ENCODE data around the gene STEAP1B.
"Not testable (repeated sequence)": the region's sequence is repeated elsewhere in the genome, so short reads cannot be mapped to it uniquely, and the experiment has no call there.

Gene STEAP1B

DNA sequence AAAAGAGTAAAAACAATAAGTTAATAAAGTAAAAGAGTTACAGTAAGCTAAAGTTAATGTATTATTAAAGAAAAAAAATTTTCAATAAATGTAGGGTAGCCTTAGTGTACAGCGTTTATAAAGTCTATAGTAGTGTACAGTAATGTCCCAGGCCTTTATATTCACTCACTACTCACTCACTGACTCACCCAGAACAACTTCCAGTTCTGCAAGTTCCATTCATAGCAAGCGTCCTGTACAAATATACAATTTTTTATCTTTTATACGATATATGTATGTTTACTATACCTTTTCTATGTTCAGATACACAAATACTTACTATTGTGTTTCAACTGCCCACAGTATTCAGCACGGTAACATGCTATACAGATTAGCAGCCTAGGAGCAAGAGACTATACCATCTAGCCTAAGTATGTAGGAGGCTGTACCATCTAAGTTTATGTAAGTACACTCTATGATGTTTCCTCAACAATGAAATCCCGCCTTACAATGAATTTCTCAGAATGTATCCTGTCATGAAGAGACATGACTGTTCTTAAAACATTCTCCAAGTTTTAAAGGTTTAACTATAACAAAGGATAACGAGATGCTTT is 3.6 kb downstream of the STEAP1B start:
- not testable (repeated sequence) for DNase-seq

DNA sequence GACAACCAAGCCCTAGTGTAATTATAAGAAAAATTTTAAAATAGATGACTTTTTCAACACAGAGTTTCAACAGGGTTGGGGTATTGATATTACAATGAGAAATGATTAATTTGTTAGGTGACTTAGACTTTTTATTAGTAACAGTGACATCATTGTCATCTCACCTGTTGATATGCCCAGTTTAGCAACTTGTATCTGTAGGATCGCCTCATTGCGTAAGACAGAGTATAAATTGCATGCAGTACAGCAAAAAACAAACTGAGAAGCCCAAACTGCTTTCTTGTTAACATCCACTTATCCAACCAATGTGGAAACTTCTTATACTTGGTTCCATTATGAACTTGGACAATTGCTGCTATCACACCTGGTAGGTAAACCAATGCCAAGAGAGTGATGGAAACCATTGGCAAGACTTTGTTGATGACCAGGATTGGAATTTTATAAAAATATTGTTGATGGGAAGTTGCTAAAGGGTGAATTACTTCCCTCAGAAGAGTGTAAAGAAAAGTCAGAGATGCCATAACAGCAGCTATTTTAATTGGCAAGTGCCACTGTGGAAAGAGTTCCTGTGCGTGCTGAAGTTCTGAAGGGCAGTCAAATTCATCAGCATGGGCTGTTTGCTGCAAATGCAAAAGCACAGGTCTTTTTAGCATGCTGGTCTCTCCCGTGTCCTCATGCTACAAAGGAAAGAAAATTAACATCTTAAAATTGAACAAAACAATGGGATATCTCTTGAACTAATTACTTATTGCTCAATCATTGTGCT is 6.6 kb downstream of the STEAP1B start:
- not testable (repeated sequence) for DNase-seq

DNA sequence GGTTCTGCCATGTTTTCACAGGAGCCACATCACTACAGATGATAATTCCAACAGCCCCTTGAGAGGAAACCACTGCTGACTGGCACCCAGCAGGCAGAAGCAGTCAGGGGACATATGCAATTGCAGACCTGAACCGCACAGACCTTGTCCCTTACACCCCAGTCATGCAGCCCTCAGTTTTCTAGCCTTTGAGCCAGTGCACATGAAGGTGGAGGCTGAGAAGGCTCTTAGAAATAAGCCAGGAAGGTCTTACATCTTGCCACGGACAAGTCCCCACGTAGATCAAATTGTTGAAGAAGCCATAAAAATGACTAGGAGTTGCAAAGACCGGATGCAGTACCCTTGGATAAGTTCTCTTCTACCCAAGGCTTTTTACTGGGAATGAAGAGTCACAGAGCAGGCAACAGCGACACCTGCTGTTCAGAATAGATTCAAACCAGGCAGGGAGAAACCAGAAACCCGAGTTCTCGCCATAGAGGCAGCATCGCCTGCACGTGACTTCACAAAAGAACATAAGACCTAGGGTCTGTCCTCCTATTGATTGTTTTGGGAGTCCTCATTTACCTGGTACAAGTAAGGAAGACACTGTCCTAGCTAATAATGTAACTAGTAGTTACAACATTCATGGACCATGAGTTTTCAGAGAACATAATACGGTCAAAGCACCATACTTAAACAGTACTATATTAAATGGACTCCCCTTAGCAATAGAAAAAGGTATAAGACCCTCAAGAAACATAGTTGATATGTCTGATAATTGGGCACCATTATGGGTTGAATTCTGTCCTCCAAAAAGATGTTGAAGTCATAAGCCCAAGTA is 11.1 kb downstream of the STEAP1B start:
- DNase-seq: peak; percentile 73

DNA sequence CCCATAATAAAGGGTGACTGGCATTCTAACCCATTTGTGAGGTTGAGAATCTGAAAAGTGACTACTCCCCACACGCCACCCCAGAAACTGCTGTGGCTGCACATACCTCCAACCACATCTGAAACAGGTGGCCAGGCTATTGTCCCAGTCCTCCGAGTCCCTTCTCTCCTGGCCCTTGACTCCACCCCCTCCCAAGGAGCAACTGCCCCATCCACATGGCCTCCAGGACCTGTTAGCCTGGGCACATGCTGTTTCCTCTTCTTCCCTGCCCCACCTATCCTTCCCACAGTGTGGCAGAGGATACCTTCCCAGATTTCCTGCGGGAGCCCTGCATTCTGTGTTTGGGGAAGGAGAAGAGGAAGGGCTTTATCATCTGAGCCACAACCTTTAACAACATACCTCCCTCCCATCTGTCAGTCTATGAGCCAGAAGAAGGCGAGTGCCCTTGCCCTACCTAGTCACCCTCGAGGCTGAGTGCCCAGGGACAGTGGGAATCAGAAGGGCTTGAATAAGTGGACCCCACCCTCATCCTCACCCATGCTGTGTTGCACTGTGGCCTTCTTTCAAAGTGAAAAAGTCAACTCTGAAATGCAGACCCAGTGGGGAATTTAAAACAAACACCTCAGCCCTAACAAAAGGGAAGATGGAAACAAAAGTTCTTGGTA is 11.9 kb downstream of the STEAP1B start:
- no peak for DNase-seq

DNA sequence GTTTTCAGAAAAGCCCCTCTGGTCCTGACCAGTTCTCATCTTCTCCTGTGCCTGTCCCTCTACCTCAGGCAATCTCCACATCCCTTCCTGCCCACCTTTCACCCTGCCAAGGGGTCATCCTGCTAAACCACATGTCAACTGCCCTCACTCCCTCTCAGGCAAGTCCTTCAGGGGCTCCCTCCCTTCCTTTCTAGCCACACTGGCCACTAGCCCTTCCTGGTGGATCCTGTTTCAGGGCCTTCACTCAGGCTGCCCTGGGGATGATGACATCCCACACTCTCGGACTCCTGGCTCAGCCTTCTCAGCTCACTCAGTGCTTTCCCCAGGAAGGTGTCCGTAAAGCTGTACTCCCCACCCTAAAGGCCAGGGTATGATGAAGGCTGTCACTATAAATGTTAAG is 13.4 kb downstream of the STEAP1B start:
- no peak for DNase-seq

DNA sequence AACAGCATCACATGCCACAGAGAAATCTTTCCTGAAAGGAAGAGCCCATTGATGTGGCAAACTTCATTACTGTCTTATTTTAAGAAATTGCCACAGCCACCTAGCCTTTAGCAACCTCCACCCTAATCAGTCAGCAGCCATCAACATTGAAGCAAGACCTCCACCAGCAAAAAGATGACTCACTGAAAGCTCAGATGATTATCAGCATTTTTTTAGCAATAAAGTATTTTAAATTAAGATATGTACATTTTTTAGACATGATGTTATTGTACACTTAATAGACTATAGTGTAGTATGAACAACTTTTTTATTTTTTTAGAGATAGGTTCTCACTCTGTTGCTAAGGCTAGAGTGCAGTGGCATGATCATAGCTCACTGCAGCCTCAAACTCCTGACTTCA is 14.8 kb downstream of the STEAP1B start:
- no peak for DNase-seq

DNA sequence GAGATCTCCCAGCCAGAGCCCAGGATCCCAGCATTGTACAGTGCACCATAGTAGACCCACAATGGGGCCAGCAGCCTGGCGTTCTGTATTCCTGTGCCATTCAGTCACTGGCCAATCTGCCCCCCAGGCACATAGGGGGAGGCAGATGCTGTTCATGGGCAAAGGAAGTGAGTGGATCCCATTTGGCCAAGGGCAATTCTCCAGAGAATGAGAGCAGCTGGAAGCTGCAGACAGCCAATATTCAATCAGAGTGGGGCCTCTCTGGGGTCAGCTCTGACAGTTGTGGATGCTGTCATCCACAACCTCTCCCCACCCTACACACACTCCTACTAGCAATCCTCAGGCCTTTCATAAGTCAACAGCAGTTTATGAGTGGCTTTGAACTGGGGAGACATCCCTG is 17.5 kb downstream of the STEAP1B start:
- DNase-seq: no peak

DNA sequence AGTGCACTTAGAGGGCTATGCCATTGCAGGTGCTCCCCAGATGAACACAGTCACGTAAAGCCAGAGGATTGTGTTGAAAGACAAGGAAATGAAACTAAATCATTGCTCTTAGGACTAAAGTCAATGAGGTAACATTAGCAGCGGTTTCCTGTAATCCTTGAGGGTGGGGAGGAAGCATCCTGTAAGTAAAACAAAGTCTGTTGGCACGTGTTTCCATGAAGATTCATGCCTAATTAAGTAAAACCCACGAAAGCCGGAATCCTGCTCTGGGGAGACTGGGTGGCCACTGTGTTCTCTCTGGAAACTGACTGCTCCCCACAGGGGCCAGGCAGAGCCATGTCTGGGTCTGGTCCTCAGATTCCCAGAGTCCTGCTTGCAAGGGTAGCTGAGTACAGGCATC is 18.3 kb downstream of the STEAP1B start:
- no peak for DNase-seq

DNA sequence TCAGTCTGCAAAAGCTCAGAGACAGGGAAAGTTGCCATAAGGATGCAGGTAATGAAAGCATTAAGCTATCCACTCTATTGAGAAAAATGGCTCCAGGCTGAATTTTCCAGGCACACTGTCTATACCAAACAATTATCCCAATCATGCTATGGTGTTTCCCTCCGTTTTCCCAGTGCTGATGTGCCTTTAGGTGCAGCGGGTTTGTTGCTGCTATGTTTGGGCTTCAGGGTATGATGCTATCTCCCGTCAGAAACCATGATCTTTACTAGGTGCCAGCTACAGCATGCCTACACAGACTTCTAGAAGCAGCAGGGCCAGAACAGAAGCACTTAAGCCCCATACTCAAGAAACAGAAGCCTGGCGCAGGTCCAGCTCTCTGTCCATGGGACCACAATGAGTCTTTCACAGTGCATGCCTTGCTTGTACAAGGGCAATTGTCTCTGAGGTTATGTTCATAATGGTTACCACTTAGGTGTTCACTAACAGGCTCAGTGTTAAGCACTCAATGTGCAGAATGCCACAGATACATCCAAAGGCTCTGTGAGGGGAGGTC is 19.4 kb downstream of the STEAP1B start:
- no peak for DNase-seq

DNA sequence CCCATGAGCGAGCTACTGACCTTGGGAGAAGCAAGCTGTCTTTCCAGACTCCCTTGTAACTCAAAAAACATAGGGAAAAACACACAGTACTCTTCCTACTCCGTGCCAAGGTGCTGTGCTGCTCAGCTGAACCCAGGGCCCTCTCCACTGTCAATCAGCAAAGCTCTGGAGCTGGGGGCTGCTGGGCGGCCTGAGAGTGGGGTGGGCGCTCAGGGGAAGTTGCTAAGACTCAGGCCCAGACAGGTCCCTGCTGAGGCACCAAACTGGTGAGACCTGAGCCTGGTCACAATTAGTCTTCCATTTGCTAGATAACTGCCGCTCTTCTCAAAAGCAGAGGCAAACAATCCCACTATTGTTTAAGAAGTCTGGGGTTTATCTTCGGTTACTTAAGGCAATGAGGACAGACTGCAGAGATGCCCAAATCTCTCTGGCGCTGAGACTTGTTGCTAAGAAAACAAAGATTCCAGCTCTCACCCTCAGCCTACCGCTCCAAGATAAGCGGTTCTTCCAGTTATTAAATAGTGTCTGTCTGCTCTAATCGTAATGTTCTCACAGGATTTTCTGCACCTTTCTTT is 22.0 kb downstream of the STEAP1B start:
- DNase-seq: no peak

DNA sequence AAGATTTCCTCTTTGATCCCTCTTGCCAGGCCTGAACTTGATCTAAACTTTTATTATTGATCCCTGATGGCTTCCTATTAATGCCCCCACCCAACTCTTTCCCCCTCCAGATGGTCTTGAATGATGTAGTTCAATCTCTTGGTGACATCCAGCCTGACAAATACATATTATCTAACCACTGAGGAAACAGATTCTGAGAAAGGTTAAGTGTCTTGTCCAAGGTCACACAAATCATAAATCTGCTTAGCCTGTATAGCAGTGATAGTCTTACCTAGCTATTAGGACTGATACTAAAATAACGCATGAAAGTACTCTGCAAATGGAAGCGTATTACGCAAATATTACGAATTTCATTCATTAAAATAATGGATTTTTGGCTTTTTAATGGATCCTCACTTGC is 22.7 kb downstream of the STEAP1B start:
- DNase-seq: no peak

DNA sequence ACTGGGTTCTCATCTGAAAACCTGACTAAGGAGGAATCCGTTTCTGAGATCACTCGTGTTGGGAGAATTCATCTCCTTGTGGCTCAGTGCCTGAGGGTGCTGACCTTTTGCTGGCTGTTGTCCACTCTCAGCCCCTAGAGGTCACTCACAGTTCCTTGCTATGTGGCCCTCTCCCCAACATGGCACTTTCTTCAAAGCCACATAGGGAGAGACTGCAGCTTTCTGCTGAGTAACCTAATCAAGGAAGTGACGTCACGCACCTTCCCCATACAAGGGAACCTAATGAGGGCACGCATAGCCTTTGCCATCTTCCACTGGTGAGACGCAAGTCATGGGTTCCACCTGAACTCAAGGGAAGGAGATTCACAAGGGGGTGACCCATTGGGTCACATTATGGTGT is 23.2 kb downstream of the STEAP1B start:
- no peak for DNase-seq

DNA sequence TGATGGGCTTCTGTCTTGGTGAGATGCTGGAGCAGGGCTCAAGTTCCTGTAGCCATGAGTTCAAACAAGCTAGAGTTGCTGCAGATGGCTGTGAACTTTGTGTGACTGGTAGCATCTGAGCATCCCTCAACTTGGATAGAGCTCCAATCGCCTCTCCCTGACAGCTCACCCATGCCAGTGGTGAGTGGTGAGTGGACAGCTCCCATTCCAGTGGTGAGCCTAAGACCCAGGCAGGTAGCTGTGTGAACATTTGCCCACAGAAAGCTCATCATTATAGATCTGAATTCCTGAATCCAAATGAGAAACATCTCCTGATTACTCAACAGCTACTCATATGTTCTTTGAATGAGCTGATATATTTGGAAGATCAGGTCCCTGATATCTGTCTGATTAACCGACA is 25.3 kb downstream of the STEAP1B start:
- DNase-seq: no peak

DNA sequence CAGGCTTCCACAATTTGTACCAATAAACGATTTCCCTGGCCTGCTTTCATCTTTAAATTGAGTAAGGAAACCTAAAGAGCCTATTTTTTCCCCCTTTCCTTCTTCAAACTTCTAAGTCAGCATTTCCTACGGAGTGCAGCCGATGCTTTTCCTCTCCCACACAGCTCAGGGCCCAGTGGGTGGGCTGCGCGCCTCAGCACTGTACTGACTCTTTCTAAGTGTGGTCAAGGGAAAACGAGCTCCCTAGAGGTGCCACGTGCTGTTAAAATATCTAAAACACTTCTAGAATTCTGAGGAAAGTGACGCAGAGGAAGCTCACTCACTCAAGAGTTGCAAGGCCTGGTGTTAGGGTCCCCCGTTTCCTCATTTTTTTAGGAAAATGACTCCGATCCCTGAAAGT is 29.0 kb downstream of the STEAP1B start:
- DNase-seq: no peak

DNA sequence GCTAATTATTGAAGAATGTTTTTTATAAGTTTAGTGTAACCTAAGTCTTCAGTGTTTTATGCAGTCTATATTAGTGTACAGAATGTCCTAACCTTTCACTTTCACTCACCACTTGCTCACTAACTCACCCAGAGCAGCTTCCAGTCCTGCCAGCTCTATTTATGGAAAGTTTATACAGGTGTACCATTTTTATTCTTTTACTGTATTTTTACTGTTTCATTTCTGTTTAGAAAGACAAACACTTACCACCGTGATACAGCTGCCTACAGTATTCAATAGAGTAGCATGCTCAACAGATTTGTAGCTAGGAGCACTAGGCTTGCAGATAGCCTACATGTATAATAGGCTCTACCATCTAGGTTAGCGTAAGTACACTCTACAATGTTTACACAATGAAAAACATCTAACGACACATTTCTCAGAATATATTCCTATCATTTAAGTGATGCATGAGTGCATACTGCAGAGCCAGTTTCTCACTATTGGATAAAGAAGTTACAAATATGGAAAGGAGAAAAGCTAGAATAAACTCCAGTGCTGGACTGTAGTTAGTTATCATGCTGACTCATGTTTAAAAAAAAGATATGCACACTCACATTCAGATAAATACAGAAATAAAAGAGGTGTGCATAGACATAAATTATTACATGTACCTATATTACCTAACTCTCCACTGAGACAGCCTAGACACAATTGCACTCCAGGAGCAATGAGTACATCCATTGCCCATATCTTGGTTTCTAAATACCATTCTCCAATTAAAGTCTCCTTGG is 30.4 kb downstream of the STEAP1B start:
- no peak for DNase-seq

DNA sequence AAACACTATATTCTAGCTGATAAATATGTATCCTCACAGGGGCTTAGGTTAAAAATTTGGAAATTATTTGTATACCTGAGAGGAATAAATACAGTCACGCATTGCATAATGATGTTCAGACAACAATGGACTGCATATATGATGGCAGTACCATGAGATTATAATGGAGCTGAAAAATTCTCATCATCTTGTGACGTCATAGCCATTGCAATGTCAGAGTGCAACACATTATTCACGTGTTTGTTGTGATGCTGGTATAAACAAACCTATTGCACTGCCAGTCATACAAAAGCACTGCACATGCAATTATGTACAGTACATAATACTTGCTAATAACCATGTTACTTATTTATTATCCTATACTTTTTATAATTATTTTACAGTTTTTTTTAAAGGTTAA is 31.4 kb downstream of the STEAP1B start:
- no peak for DNase-seq

DNA sequence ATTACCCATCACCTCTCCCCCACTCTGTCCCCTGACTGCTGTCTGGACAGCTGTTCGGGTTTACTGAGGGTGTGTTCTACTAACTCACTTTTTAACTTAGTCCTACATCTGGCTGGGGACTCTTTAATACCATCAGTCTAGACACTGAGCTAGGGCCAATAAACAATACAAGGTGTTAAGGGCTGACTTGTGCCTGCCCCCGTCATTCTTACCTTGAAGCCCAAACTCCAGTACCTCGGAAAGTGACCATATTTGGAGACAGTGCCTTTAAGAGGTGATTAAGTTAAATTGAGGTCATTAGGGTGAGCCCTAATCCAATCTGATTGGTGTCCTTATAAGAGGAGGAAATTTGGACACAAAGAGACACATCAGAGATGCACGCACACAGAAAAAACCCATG is 35.7 kb downstream of the STEAP1B start:
- no peak for DNase-seq

DNA sequence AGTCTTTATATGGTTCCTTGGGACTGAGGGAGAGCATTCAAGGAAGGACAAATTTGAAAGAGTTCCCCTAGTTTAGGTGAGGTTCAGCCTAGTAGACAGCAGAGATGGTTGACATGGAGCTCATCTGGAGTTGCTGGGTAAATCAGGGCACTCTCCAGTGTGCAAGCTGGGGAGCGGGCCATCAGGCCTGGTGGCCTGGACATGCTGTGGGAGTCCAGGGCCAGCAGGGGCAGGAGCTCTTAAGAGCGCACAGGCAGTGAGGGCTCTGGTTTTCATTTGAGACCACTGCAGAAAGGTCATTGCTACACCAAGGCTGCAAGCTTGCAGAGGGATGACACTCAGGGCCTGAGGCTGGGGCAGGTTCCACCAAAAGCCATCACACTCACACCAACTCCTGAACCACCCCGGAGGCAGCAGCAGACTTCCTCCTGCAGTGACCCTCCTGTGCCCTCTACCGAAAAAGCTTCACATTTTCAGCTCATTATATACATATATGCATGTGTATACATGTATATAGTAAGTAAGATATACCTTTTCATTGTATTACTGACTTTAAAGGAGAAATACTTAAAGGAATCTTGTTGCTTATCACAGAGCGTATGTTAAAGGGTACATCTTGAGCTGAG is 39.5 kb downstream of the STEAP1B start:
- no peak for DNase-seq

DNA sequence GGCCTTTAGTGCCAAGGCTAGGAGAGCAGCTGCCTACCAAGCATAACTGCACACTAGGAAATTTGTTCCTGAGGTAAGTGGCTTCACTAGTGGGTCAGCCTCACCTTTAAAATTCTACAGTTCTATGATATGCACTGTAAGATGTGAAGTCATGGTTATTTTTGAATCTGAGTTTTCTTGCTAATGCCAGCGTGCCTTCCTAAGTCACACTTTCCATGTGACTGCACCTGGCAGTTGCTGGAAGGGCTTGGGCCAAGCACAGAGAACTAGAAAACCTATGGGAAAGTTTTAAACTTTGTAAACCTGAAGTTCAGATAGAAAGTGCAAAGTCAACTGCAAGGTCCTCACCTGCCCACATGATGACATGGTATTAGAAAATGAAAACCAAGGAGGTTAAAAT is 42.5 kb downstream of the STEAP1B start:
- no peak for DNase-seq

DNA sequence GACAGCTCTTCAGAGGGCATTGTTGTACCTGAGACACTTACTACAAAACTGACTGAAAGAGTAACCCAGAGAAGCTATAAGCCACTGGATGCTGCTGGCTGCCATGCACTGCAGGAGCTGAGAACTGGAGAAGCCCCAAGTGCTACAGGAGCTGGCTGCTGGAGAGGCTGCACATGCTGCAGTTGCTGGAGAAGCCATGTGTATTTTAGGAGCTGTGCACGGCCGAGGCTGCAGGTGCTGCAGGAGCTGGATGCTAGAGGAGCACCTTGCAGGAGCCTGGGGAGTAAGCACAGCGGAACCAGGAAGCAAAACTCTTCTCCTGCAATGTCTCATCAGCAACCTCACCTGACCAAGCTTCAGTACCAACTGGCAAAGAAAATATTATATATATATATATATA is 45.5 kb downstream of the STEAP1B start:
- DNase-seq: no peak

DNA sequence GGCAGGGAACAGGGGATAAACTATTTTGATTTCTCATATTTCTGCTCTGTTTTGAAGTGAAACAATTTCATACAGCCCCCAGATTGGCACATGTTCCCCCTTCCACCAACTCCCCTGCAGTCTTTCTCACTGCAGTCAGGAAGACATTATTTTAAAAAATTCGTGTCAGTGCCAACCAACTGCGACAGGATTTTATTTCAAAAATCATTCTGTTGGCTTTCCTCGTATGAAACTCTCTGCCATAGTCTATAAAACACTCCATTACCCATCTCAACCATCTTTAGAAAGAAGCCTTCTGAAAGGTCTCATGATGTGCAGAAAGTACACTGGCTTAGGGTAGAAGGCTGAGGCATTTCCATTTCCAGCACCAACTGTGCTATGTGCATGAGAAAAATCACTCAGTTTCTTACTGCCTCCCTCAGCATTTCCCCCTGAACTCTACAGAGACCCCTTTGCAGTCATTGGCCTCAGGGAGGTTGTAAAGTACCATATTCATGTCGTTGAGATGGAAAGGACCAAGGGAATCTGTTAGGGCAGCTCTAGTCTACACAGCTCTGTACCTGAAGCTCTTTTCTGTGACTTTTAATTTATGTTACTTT is 46.9 kb downstream of the STEAP1B start:
- DNase-seq: no peak
